Activated T-cell treated with anti-CD3 and anti-CD28 coated beads, Interleukin-2, amount 50 U/mL, for 72 hours (primary cell): ENCODE results near the gene GREB1. TPM values are rescaled to one million over a fixed set of nuclear protein-coding genes. Genes with fewer than 3 reads are reported as not detected.

Experiments
- ATAC-seq, 2 donors: fragments of 150-1000 bp; cut with Tn5 transposase; replicated peaks in 1 of 2; 2 replicates each; pipeline ENCODE4 v1.10.0; 2021; ENCODE audit warnings: moderate library complexity in 2 of 2, mild to moderate bottlenecking in 1 of 2
- DNase-seq, 2 donors: peaks; one replicate each; pipeline ENCODE4 v3.0.0; 2021 to 2022; ENCODE audit warnings: mixed read lengths in 1 of 2
- H3K27ac Mint-ChIP-seq: one replicate; pipeline ENCODE4 v1.8.0; 2022; ENCODE audit warnings: mild to moderate bottlenecking, moderate library complexity, mixed read lengths
- H3K27me3 Mint-ChIP-seq: one replicate; pipeline ENCODE4 v1.8.0; 2022; ENCODE audit warnings: low read depth, mixed read lengths
- H3K36me3 Mint-ChIP-seq, 2 donors: one replicate each; pipeline ENCODE4 v1.8.0; 2022; ENCODE audit warnings: mixed read lengths in 2 of 2, mild to moderate bottlenecking in 1 of 2; ENCODE audit not compliant: insufficient read depth in 2 of 2
- H3K4me1 Mint-ChIP-seq: one replicate; pipeline ENCODE4 v1.8.0; 2022; ENCODE audit warnings: low read depth, mixed read lengths
- H3K4me3 Mint-ChIP-seq, 2 donors: one replicate each; pipeline ENCODE4 v1.8.0; 2022; ENCODE audit warnings: mild to moderate bottlenecking in 2 of 2, mixed read lengths in 2 of 2, moderate library complexity in 2 of 2
- H3K9me3 Mint-ChIP-seq, 2 donors: one replicate each; pipeline ENCODE4 v1.8.0; 2022; ENCODE audit warnings: mixed read lengths in 2 of 2
- total RNA-seq, 2 donors: library from RNA; stranded (reverse); gene quantifications; one replicate each; pipeline ENCODE4 v1.2.3, GENCODE V29; 2022

GREB1 gene
- total RNA-seq, 2 donors from 2014 or later, result 2.2 to 2.4 TPM

DNA sequence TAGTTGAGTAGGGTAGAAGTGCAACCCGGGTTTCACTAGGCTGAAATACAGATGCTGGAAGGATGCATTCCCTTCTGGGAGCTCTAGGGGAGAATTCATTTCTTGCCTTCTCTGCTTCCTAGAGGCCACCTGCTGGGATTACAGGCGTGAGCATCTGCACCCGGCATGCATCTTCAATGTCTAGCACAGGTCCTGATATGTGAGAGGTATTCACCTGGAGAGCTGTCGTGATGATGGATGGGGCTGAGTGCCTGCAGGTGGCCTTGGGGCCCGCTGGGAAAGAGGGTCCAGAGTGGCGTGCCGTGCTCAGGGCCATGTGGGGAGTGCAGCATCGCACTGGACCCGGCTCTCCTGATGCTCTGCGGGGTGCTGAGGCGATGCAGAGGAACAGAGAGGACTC is 142.8 kb downstream of the GREB1 start:
- Mint-ChIP-seq H3K27me3 (peaks cover 64% of the 10 kb centered on the region), H3K4me1 (peaks cover 5% of the 10 kb centered on the region), H3K27ac (no peak overlapping the region), H3K9me3 (no peaks in the 10 kb centered on the region), H3K4me3 (no peak overlapping the region), H3K36me3 (no peaks in the 10 kb centered on the region)
- DNase-seq (no peak), ATAC-seq (no peak)

DNA sequence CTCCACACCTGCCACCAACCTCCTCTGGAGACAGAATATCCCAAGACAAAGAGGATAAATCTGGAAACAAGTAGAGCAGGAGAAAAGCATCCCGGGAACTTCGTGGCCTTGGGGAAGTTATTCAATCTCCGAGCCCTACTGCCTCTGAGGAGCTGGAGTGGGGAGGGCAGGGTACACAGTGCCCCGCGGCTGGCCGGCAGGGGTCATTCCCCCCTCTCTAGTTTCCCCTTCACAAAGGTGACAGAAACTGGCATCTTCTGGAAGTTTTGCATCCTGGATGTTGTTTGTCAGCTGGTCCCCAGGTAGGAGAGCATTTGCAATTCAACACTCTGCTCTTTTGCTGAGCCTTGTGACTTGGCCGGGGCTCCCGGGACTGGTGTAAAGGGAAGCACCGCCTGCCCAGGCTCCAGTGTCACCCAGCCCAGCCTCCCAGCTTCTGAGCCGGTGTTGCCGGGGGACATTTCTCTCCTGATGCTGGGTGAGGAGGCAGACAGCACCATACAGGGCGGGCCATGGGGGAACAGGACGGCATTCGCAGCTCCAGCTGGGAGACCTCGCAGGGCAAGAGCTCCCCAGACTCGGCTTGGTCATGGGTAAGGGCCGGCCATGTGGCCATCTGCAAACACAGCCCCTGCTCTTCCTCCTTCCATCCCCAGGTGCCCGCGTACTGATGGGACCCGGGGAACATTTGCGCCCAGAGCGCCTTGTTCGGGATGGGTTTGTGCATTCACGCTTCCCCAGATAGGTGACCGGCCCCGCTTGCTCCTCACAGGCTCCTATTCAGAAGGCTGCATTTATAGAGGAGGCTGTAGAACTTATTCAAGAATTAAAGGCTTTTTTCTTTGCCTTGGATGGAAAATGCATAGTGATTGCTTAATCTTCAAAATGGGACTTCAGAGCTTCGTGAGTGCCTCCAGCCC is 143.6 kb downstream of the GREB1 start:
- peaks cover 62% of the 10 kb centered on the region for H3K27me3 Mint-ChIP-seq
- DNase-seq (no peak), ATAC-seq (no peak)
- no peak overlapping the region for H3K4me3 Mint-ChIP-seq
- H3K27ac Mint-ChIP-seq, result no peak overlapping the region
- H3K9me3 Mint-ChIP-seq, result no peaks in the 10 kb centered on the region
- peaks cover 10% of the 10 kb centered on the region for H3K4me1 Mint-ChIP-seq
- H3K36me3 Mint-ChIP-seq, result no peaks in the 10 kb centered on the region

DNA sequence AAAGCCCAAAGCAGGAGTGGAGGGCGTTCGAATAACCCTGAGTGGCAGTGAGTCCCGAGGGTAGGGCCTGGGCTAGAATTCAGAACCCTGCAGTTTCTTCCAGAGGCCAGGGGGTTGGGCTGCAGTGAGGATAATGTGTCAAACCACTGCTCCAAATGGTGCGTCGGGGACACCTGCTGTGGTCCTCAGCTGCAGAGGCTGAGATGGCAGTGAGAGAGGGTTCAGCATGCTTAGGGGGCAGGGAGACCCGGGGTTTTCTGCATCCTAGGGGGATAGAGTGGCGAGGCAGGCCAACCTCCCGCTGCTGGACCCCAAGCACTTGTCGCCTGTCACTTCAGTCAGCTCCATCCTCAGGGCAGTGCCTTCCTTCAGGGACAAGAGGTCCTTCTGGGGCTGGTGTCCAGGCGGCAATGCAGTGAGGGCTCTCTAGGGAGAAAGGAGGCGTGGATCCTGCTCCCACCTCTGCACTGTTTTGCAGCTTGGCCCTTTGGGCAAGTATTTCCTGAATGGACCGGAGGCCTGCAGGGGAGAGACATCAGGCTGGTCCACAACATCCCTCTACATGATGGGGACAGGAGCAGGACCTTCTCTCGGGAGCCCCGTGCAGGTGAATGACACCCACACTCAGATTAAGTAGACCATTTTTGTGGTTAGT is 144.6 kb downstream of the GREB1 start:
- H3K27ac Mint-ChIP-seq, result no peak overlapping the region
- no peaks in the 10 kb centered on the region for H3K9me3 Mint-ChIP-seq
- H3K4me3 Mint-ChIP-seq, result no peak overlapping the region
- H3K27me3 Mint-ChIP-seq, result peaks cover 53% of the 10 kb centered on the region
- peaks cover 9% of the 10 kb centered on the region for H3K4me1 Mint-ChIP-seq
- DNase-seq, result no peak
- no peak for ATAC-seq
- no peaks in the 10 kb centered on the region for H3K36me3 Mint-ChIP-seq

GRCh38 chr2:11679016-11679415 is 145.2 kb downstream of the GREB1 start:
- Mint-ChIP-seq H3K36me3 (no peaks in the 10 kb centered on the region), H3K27me3 (peaks cover 47% of the 10 kb centered on the region), H3K4me1 (peaks cover 9% of the 10 kb centered on the region), H3K4me3 (no peak overlapping the region), H3K27ac (no peak overlapping the region), H3K9me3 (no peaks in the 10 kb centered on the region)
- DNase-seq (no peak), ATAC-seq (no peak)

DNA sequence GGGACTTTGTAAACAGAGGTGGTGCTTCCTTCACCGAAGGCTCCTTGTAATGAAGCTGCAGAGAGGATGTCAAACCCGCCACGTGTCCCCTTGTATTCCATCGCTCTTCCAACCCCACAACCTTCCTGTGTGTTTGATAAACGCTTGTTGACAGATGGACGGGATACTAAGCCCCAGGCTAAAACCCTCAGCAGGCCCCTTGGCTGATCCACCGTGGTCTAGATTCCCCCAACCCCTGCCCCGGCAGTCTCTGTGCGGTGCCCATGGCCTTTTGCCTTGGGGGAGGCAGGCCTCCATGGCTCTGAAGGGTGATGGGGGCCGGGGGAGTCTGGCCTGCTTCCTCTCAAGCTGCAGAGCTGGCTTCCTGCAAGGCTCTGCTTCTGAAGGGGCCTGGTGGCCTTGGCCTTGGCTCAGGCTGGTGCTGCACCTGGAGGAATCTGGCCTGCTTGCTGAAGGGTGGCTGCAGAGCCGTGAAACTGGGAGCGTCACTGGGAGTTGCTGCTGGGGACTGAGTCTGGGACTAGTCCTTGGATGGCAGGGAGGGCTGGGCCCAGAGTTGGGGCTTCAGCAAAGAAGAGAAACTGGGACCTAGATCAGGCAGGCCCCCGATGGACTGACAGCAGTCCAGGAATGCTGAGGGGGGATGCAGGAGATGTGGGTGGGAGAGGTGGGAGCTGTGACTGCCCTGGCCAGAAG is 145.8 kb downstream of the GREB1 start:
- no peak for ATAC-seq
- Mint-ChIP-seq H3K27ac (no peak overlapping the region), H3K4me3 (no peak overlapping the region), H3K27me3 (peaks cover 43% of the 10 kb centered on the region), H3K4me1 (peaks cover 9% of the 10 kb centered on the region), H3K36me3 (no peaks in the 10 kb centered on the region), H3K9me3 (no peaks in the 10 kb centered on the region)
- no peak for DNase-seq

DNA sequence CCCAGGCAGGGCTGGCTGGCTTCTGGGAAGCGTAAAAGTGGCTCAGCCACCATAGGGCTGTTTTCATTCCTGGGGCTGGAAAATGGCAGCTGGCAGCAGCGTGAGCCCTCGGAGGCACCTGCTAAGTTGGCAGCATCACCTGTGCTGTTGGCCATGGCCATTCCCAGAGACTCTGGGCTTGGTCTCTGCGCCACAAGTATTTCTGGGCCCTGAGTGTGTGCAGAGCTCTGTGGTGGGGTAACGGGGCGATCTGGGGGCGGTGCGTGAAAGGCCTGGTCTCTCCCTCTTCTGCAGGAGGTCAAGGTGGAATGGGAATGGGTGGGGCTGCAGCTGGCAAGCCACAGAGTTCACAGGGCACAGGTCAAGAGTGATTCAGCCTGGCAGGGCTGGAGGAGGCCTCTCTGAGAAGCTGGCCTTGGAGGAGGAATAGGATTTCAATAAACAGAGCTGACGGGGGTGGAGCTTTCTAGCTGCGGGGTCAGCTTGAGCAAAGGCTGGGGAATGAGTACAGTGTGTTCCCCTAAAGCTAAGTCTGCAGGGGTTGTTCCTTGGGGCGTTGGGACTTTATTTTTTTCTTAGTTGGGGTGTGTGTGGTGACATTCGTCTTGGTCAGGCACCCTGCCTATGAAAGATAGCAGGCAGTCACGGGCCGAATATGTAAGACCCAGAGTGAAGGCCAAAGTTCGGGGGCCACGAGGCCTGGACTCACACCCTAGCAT is 146.5 kb downstream of the GREB1 start:
- H3K27me3 Mint-ChIP-seq, result peaks cover 41% of the 10 kb centered on the region
- H3K4me3 Mint-ChIP-seq, result no peak overlapping the region
- H3K36me3 Mint-ChIP-seq, result no peaks in the 10 kb centered on the region
- ATAC-seq (no peak), DNase-seq (no peak)
- H3K4me1 Mint-ChIP-seq, result peaks cover 9% of the 10 kb centered on the region
- no peaks in the 10 kb centered on the region for H3K9me3 Mint-ChIP-seq
- H3K27ac Mint-ChIP-seq, result no peak overlapping the region

DNA sequence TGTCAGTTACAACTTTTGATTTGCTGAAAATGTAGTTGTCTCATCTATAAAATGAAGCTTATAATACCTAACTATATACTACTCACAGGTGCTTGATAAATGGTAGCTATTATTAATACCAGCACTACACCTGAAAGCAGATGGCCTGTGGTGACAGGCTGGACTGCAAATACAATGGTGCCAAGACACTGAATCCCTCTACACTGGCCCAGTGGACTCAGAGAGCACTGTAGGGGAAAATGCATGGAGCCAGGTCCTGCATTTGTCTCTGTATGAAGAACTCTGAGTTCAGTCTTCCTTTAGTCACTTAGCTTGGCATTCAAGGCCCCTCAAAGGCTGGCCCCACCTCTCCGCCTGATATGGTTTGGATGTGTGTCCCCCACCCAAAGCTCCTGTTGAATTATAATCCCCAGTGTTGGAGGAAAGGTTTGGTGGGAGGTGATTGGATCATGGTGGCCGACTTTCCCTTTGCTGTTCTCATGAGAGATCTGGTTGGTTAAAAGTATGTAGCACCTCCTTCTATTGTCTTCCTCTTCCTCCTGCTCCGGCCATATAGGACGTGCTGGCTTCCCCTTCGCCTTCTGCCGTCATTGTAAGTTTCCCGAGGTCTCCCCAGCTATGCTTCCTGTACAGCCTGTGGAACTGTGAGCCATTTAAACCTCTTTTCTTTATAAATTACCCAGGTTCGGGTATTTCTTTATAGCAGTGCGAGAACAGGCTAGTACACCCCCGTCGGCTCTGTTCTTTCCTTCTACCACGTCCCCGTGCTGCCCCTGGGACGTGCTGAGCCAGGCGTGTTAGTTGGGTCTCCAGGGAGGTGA is 147.3 kb downstream of the GREB1 start:
- H3K36me3 Mint-ChIP-seq, result no peaks in the 10 kb centered on the region
- DNase-seq, result no peak
- no peak for ATAC-seq
- peaks cover 9% of the 10 kb centered on the region for H3K4me1 Mint-ChIP-seq
- peaks cover 34% of the 10 kb centered on the region for H3K27me3 Mint-ChIP-seq
- H3K27ac Mint-ChIP-seq, result no peak overlapping the region
- H3K4me3 Mint-ChIP-seq, result no peak overlapping the region
- H3K9me3 Mint-ChIP-seq, result no peaks in the 10 kb centered on the region

DNA sequence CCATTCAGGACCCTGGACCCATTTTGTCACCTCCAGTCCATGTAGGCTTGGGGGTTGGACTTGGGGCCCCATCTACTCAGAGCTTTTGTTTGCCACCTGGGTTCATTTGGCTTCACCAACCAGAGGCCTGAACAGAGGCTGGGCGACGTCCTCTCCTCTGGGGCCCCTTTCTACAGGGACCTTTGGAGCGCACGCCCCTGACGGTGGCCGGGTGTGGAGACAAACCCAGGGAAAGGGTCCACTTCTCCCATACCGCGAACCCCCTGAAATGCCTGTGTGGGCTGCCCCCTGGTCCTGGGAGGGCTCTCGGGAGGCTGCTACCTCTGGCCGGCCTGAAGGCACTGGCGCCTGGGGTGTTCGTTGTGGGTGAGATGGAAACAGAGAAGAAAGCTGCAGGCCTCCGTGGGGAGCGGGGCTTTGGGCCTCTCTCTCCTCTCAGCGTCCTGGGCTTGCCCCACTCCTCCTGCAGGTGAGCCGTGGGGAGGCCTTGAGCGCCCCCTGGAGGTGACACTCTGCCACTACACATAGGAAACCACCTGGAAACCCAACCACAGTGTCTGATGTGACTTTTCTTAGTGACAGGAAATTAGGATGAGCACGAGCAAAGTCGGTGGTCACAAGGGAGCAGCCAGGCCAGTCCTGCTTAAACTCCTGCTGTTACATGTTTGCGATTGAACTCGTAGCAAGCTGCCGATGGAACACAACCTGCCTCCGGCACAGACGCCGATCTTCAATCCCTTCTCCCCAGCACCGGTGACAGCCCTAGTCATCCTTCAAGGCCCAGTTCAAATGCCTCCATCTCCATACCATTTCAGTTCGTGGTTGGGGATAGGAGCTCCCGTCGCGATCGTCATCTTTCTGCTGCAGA is 148.1 kb downstream of the GREB1 start:
- DNase-seq, result peak; percentile 51 to 72
- peaks cover 25% of the 10 kb centered on the region for H3K27me3 Mint-ChIP-seq
- no peak overlapping the region for H3K4me3 Mint-ChIP-seq
- no peaks in the 10 kb centered on the region for H3K9me3 Mint-ChIP-seq
- ATAC-seq, result peak; percentile 77 to 79
- no peaks in the 10 kb centered on the region for H3K36me3 Mint-ChIP-seq
- H3K27ac Mint-ChIP-seq, result no peak overlapping the region
- peaks cover 9% of the 10 kb centered on the region for H3K4me1 Mint-ChIP-seq

DNA sequence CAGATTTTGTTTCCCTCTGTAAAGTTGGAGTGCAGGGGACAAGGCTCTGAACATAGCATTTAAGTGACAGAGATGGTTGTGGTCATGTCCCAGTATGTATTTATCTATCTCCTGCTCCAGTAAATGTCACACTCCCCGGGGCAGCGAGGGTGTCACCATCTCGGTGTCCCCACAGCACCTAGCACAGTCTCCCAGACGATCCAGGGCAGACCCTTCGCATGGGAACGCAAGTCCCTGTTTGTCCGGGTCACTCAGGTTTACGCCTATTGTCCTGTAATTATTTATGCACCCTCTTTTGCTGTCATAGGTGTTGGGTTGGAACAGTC is 148.7 kb downstream of the GREB1 start:
- no peak overlapping the region for H3K4me3 Mint-ChIP-seq
- ATAC-seq (no peak), DNase-seq (no peak)
- H3K36me3 Mint-ChIP-seq, result no peaks in the 10 kb centered on the region
- no peaks in the 10 kb centered on the region for H3K9me3 Mint-ChIP-seq
- H3K4me1 Mint-ChIP-seq, result peaks cover 9% of the 10 kb centered on the region
- no peak overlapping the region for H3K27ac Mint-ChIP-seq
- H3K27me3 Mint-ChIP-seq, result peaks cover 22% of the 10 kb centered on the region

- ATAC-seq, result no peak
- Mint-ChIP-seq H3K27me3 (peaks cover 13% of the 10 kb centered on the region), H3K4me1 (peaks cover 14% of the 10 kb centered on the region), H3K9me3 (no peaks in the 10 kb centered on the region), H3K4me3 (no peak overlapping the region), H3K27ac (no peak overlapping the region), H3K36me3 (no peaks in the 10 kb centered on the region)
- no peak for DNase-seq
These were observed 149.6 kb downstream of the GREB1 start for GRCh38 chr2:11683476-11683875.

GRCh38 chr2:11683966-11684365 is 150.1 kb downstream of the GREB1 start:
- peaks cover 17% of the 10 kb centered on the region for H3K4me1 Mint-ChIP-seq
- no peaks in the 10 kb centered on the region for H3K36me3 Mint-ChIP-seq
- H3K27me3 Mint-ChIP-seq, result peaks cover 8% of the 10 kb centered on the region
- no peak overlapping the region for H3K27ac Mint-ChIP-seq
- H3K4me3 Mint-ChIP-seq, result no peak overlapping the region
- no peak for DNase-seq
- no peak for ATAC-seq
- no peaks in the 10 kb centered on the region for H3K9me3 Mint-ChIP-seq
